Activated T-cell treated with anti-CD3 and anti-CD28 coated beads, Interleukin-2, amount 50 U/mL, for 24 hours (primary cell): ENCODE data around the gene KCNIP4.

Experiments used
- DNase-seq: peaks from one replicate; pipeline ENCODE4 v3.0.0-alpha.2; 2020
- H3K27ac Mint-ChIP-seq: 2 replicates; pipeline ENCODE4 v1.8.0; 2020; ENCODE audit warnings: mild to moderate bottlenecking, mixed read lengths
- H3K27me3 Mint-ChIP-seq: 2 replicates; pipeline ENCODE4 v1.8.0; 2020; ENCODE audit warnings: mixed read lengths
- H3K36me3 Mint-ChIP-seq: 2 replicates; pipeline ENCODE4 v1.8.0; 2020; ENCODE audit warnings: low read depth, mixed read lengths
- H3K4me1 Mint-ChIP-seq: 2 replicates; pipeline ENCODE4 v1.8.0; 2020; ENCODE audit warnings: low read depth, mixed read lengths
- H3K4me3 Mint-ChIP-seq: 2 replicates; pipeline ENCODE4 v1.8.0; 2020; ENCODE audit warnings: mild to moderate bottlenecking, moderate library complexity, mixed read lengths
- H3K9me3 Mint-ChIP-seq: 2 replicates; pipeline ENCODE4 v1.8.0; 2020; ENCODE audit warnings: mixed read lengths

Gene KCNIP4

DNA sequence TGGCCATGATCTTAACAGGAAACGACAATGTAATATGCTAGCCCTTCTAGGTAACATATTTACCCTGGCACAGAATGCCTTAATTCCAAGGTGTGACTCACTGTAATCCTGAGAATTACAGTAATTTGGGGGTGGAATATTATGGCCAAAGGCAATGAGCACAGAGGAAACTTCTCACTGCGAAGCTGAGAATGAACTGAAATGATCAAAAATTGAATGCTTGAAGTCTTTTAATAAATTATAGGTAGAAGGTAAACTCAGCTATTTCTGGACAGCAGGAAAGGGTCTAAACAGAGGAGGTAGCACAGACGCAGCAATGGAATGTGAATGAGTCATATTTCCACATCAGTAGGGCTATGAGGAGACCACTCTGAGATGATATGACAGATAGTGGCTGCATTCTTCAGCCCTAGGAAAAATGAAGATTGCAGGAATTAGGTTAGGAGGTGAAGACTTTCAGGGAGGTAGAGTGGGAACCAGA is 935.7 kb downstream of the KCNIP4 start:
- DNase-seq = no peak
- Mint-ChIP-seq H3K9me3 (peaks cover 11% of the 10 kb centered on the region), H3K27me3 (no peaks in the 10 kb centered on the region), H3K4me1 (no peaks in the 10 kb centered on the region), H3K4me3 (no peak overlapping the region), H3K27ac (no peak overlapping the region), H3K36me3 (no peaks in the 10 kb centered on the region)

DNA sequence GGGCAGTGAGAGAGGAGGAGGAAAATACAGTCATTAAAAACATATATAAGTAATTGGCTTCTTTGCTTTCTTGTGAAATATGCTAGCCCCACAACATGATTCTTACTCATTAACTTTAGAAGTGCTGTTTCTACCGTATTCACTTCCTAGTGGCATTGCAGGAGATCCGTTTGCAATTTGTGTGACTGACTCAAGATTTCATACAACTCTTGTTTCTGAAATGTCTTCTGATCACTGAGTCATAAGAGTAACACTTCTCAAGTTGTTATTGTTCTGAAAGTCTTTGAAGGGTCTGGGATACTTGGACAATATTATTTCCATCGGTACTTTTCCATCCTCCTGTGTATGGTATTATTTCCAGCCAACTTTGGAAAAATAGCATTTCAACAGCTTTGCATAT is 937.5 kb downstream of the KCNIP4 start:
- no peaks in the 10 kb centered on the region for H3K36me3 Mint-ChIP-seq
- peaks cover 8% of the 10 kb centered on the region for H3K9me3 Mint-ChIP-seq
- no peaks in the 10 kb centered on the region for H3K4me1 Mint-ChIP-seq
- no peak overlapping the region for H3K27ac Mint-ChIP-seq
- H3K4me3 Mint-ChIP-seq = no peak overlapping the region
- no peaks in the 10 kb centered on the region for H3K27me3 Mint-ChIP-seq
- DNase-seq = no peak

- Mint-ChIP-seq H3K4me3 (no peak overlapping the region), H3K9me3 (peaks cover 8% of the 10 kb centered on the region), H3K27ac (no peak overlapping the region), H3K27me3 (no peaks in the 10 kb centered on the region), H3K4me1 (no peaks in the 10 kb centered on the region), H3K36me3 (no peaks in the 10 kb centered on the region)
- no peak for DNase-seq
Observed at GRCh38 chr4:21009956-21010355, 938.6 kb downstream of the KCNIP4 start.

DNA sequence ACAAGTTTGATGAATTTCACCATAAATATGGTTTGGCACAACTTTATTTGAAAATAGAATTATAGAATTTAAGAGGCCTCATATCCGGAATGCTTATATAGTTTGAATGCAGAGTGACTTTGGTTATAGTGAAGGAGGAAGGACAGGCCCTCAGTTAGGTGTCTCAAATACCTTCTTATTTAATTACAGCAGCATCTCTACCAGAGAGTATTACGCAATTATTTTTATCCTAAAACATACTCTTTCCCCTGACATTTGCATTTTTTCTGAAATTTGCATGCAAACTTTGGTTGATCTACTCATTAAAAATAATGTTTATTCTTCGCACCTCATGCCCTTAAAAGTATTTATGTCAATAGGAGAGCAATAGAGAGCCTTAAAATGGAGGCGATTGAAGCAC is 942.9 kb downstream of the KCNIP4 start:
- peaks cover 3% of the 10 kb centered on the region for H3K9me3 Mint-ChIP-seq
- DNase-seq = no peak
- no peak overlapping the region for H3K27ac Mint-ChIP-seq
- H3K27me3 Mint-ChIP-seq = no peaks in the 10 kb centered on the region
- peaks cover 4% of the 10 kb centered on the region for H3K4me1 Mint-ChIP-seq
- H3K36me3 Mint-ChIP-seq = no peaks in the 10 kb centered on the region
- no peak overlapping the region for H3K4me3 Mint-ChIP-seq

DNA sequence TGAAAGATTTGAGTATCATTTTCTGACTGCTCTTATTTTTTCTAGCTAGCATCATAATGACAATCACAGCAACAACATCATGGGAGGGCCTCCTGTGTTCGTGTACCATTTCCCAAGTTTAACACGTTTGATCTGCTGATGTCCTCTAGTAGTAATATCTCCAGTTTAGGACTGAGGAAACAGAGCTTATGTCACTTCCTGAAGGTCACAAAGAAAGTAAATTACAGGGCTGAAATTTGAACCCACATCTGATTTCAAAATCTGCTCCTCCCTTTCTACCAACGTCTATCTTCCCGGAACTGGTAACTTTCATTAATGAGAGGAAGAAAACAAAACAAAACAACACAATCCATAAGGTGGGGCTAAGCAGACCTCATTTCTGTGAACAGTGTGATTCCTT is 945.6 kb downstream of the KCNIP4 start:
- Mint-ChIP-seq H3K27me3 (no peaks in the 10 kb centered on the region), H3K27ac (no peak overlapping the region)
- no peak for DNase-seq

DNA sequence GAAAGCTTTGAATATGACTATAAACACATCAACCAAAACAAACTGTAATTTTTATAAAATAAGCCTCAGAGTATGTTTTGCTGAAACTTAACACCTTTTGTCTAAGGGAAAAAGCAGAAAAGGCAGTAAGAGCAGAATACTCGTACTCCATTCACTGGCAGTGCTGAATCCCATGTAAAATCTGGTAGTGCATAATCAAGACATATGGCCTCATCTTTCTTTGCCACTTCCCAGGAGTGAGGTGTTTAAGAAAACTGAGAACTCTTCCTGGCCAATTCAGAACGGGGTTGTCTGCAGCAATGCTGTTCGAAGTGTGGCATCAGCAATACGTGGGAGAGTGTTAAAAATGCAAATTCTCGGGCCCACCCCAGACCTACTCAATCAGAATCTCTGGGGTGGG is 946.3 kb downstream of the KCNIP4 start:
- Mint-ChIP-seq H3K4me3 (no peak overlapping the region), H3K27ac (no peak overlapping the region), H3K4me1 (peaks cover 4% of the 10 kb centered on the region), H3K36me3 (no peaks in the 10 kb centered on the region), H3K27me3 (no peaks in the 10 kb centered on the region), H3K9me3 (peaks cover 6% of the 10 kb centered on the region)
- no peak for DNase-seq

More for the DNA sequence above, 945.6 kb downstream of the KCNIP4 start:
- H3K36me3 Mint-ChIP-seq = no peaks in the 10 kb centered on the region
- H3K9me3 Mint-ChIP-seq = peaks cover 6% of the 10 kb centered on the region
- H3K4me3 Mint-ChIP-seq = no peak overlapping the region
- peaks cover 4% of the 10 kb centered on the region for H3K4me1 Mint-ChIP-seq

GRCh38 chr4:21001490-21001889 is 947.1 kb downstream of the KCNIP4 start:
- no peak overlapping the region for H3K27ac Mint-ChIP-seq
- peaks cover 4% of the 10 kb centered on the region for H3K4me1 Mint-ChIP-seq
- H3K27me3 Mint-ChIP-seq = no peaks in the 10 kb centered on the region
- H3K4me3 Mint-ChIP-seq = no peak overlapping the region
- no peak for DNase-seq
- H3K9me3 Mint-ChIP-seq = peaks cover 6% of the 10 kb centered on the region
- H3K36me3 Mint-ChIP-seq = no peaks in the 10 kb centered on the region

- Mint-ChIP-seq H3K4me1 (peaks cover 2% of the 10 kb centered on the region), H3K9me3 (peaks cover 8% of the 10 kb centered on the region), H3K4me3 (no peak overlapping the region), H3K36me3 (no peaks in the 10 kb centered on the region), H3K27me3 (no peaks in the 10 kb centered on the region), H3K27ac (no peak overlapping the region)
- no peak for DNase-seq
Observed at GRCh38 chr4:20997886-20998285, 950.7 kb downstream of the KCNIP4 start.

GRCh38 chr4:20995610-20996009 is 953.0 kb downstream of the KCNIP4 start:
- Mint-ChIP-seq H3K27me3 (no peaks in the 10 kb centered on the region), H3K4me1 (no peaks in the 10 kb centered on the region)

GRCh38 chr4:20995015-20995414 is 953.6 kb downstream of the KCNIP4 start:
- DNase-seq = no peak
- Mint-ChIP-seq H3K4me3 (no peak overlapping the region), H3K4me1 (no peaks in the 10 kb centered on the region), H3K36me3 (no peaks in the 10 kb centered on the region), H3K27me3 (no peaks in the 10 kb centered on the region), H3K27ac (no peak overlapping the region), H3K9me3 (peaks cover 20% of the 10 kb centered on the region)

More at GRCh38 chr4:20995610-20996009, 953.0 kb downstream of the KCNIP4 start:
- H3K27ac Mint-ChIP-seq = no peak overlapping the region
- H3K36me3 Mint-ChIP-seq = no peaks in the 10 kb centered on the region
- DNase-seq = no peak
- no peak overlapping the region for H3K4me3 Mint-ChIP-seq
- H3K9me3 Mint-ChIP-seq = peaks cover 18% of the 10 kb centered on the region

GRCh38 chr4:20992002-20992401 is 956.6 kb downstream of the KCNIP4 start:
- no peaks in the 10 kb centered on the region for H3K36me3 Mint-ChIP-seq
- peaks cover 28% of the 10 kb centered on the region for H3K9me3 Mint-ChIP-seq
- no peak for DNase-seq
- no peak overlapping the region for H3K4me3 Mint-ChIP-seq
- no peaks in the 10 kb centered on the region for H3K4me1 Mint-ChIP-seq
- H3K27me3 Mint-ChIP-seq = no peaks in the 10 kb centered on the region
- H3K27ac Mint-ChIP-seq = no peak overlapping the region

- DNase-seq = no peak
- no peak overlapping the region for H3K4me3 Mint-ChIP-seq
- H3K36me3 Mint-ChIP-seq = no peaks in the 10 kb centered on the region
- H3K27ac Mint-ChIP-seq = no peak overlapping the region
- H3K4me1 Mint-ChIP-seq = no peaks in the 10 kb centered on the region
- peaks cover 5% of the 10 kb centered on the region for H3K27me3 Mint-ChIP-seq
- peaks cover 19% of the 10 kb centered on the region for H3K9me3 Mint-ChIP-seq
Observed at GRCh38 chr4:20987191-20987590, 961.4 kb downstream of the KCNIP4 start.

DNA sequence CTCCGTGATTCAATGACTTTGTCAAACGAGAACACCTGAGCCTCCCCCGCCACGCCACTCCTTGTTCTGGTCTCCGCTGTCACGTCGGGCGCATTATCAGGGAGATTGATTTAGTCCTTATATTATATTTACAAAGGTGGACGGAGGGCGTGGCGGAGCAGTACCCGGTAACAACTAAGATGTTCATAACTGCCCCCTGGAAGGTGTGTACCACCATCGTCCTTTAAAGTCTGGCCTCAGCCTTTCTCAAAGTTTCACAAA is 964.1 kb downstream of the KCNIP4 start:
- DNase-seq = no peak
- Mint-ChIP-seq H3K27ac (no peak overlapping the region), H3K4me1 (no peaks in the 10 kb centered on the region), H3K4me3 (no peak overlapping the region), H3K9me3 (peaks cover 8% of the 10 kb centered on the region), H3K36me3 (no peaks in the 10 kb centered on the region), H3K27me3 (peaks cover 5% of the 10 kb centered on the region)

DNA sequence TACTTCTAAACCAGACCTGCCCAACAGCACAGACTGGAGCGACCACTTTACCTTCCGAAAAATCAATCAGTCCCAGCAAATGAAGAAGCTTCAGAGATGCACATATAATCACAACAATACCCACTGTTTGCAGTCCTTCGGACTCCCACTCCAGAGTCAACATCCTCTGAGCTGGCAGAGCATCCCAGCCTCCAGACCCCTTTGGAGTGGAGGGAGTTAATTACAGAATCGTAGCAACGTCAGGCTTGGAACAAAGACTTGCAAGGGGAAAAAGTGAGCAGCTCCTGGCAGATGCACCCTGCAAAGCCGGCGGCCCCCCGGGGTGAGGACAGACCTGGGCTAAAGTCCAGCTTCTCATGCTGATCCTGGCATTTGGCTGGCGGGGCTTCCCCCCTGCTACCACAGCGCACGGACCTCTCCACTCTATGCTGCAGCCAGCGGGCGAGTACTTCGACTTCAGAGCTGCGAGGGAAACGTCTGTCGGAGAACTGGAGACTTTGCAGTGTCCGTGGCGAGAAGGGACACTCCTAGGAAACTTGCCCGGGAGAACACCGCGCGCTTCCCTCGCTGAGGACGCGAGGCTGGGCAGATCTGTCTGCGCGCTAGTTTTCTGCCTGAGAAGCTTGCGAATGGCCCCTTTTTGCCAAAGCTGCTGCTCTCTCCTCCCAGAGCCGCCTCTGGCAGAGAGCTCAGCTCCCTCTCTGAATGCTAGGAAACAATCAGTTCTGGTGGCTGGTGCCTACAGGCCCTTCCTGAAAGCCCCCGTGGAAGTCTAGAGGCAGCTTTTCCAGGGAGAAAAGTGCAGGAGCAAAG is 964.6 kb downstream of the KCNIP4 start:
- H3K4me3 Mint-ChIP-seq = no peak overlapping the region
- DNase-seq = no peak
- H3K27me3 Mint-ChIP-seq = peaks cover 5% of the 10 kb centered on the region
- H3K36me3 Mint-ChIP-seq = no peaks in the 10 kb centered on the region
- peaks cover 8% of the 10 kb centered on the region for H3K9me3 Mint-ChIP-seq
- no peak overlapping the region for H3K27ac Mint-ChIP-seq
- no peaks in the 10 kb centered on the region for H3K4me1 Mint-ChIP-seq

GRCh38 chr4:20982544-20982943 is 966.0 kb downstream of the KCNIP4 start:
- DNase-seq = no peak
- H3K4me3 Mint-ChIP-seq = no peak overlapping the region
- peaks cover 5% of the 10 kb centered on the region for H3K27me3 Mint-ChIP-seq
- H3K9me3 Mint-ChIP-seq = peaks cover 2% of the 10 kb centered on the region
- H3K4me1 Mint-ChIP-seq = no peaks in the 10 kb centered on the region
- no peaks in the 10 kb centered on the region for H3K36me3 Mint-ChIP-seq
- H3K27ac Mint-ChIP-seq = no peak overlapping the region

GRCh38 chr4:20960291-20960690 is 988.3 kb downstream of the KCNIP4 start:
- DNase-seq = no peak
- Mint-ChIP-seq H3K4me3 (no peak overlapping the region), H3K9me3 (peaks cover under 1% of the 10 kb centered on the region)

More at GRCh38 chr4:20960291-20960690, 988.3 kb downstream of the KCNIP4 start:
- H3K4me1 Mint-ChIP-seq = no peaks in the 10 kb centered on the region
- H3K27me3 Mint-ChIP-seq = no peaks in the 10 kb centered on the region
- H3K27ac Mint-ChIP-seq = no peak overlapping the region
- no peaks in the 10 kb centered on the region for H3K36me3 Mint-ChIP-seq
